ENCODE results near the gene PAPSS2.

Gene PAPSS2

DNA sequence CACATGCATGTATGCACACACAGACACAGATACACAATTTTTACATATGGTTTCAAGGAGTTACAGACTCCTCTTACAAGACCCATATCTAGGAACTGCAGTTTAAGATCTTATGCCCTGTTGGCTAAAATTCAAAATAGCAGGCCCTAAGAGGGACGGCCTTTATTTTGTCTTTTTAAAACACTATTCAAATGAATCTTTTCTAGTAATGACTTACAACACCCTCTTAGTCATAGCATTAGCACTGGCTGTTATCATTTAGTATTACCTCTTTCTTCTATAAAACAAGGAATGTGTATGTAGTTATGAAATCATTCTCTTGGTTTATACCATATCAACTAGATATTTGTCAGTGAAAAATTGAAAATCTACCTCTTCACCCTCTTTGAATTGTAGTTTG lies 15.3 kb downstream of the PAPSS2 start:
- peak; percentile 66 for ATAC-seq (ENCODE audit: low read depth)
- TF ChIP-seq CTCF (IDR thresholded peaks at IDR 0.05; ENCODE audit: poor library complexity, severe bottlenecking) = no peak
- Histone ChIP-seq H3K27me3 (ENCODE audit: insufficient read depth, poor library complexity, severe bottlenecking) (no peaks in the 10 kb centered on the region), H3K9me3 (ENCODE audit: severe bottlenecking) (no peaks in the 10 kb centered on the region), H3K27ac (ENCODE audit: poor library complexity, severe bottlenecking) (peak overlapping the region; percentile 55), H3K36me3 (ENCODE audit: low read depth) (no peaks in the 10 kb centered on the region), H3K4me3 (ENCODE audit: severe bottlenecking) (no peak overlapping the region), H3K4me1 (ENCODE audit: insufficient read depth, poor library complexity, severe bottlenecking) (peaks cover 16% of the 10 kb centered on the region)
- DNase-seq (ENCODE audit: low spot score) = no peak

- DNase-seq (ENCODE audit: low spot score) = no peak
- TF ChIP-seq CTCF (IDR thresholded peaks at IDR 0.05; ENCODE audit: poor library complexity, severe bottlenecking) = no peak
- H3K27ac ChIP-seq (ENCODE audit: poor library complexity, severe bottlenecking) = peak overlapping the region; percentile 55
Observed at GRCh38 chr10:87675396-87676376, 16.0 kb downstream of the PAPSS2 start.

GRCh38 chr10:87677595-87677994 lies 17.9 kb downstream of the PAPSS2 start:
- no peak for TF ChIP-seq CTCF (IDR thresholded peaks at IDR 0.05; ENCODE audit: poor library complexity, severe bottlenecking)
- Histone ChIP-seq H3K27ac (ENCODE audit: poor library complexity, severe bottlenecking) (no peak overlapping the region), H3K36me3 (ENCODE audit: low read depth) (no peaks in the 10 kb centered on the region), H3K27me3 (ENCODE audit: insufficient read depth, poor library complexity, severe bottlenecking) (no peaks in the 10 kb centered on the region), H3K4me3 (ENCODE audit: severe bottlenecking) (no peak overlapping the region), H3K4me1 (ENCODE audit: insufficient read depth, poor library complexity, severe bottlenecking) (peaks cover 16% of the 10 kb centered on the region), H3K9me3 (ENCODE audit: severe bottlenecking) (no peaks in the 10 kb centered on the region)
- no peak for ATAC-seq (ENCODE audit: low read depth)
- no peak for DNase-seq (ENCODE audit: low spot score)

More at GRCh38 chr10:87675396-87676376, 16.0 kb downstream of the PAPSS2 start:
- H3K36me3 ChIP-seq (ENCODE audit: low read depth) = no peaks in the 10 kb centered on the region
- ATAC-seq (ENCODE audit: low read depth) = peak; percentile 75; the same call in 2 of the 3 replicates
- no peak overlapping the region for H3K4me3 ChIP-seq (ENCODE audit: severe bottlenecking)
- H3K4me1 ChIP-seq (ENCODE audit: insufficient read depth, poor library complexity, severe bottlenecking) = peaks cover 16% of the 10 kb centered on the region
- H3K27me3 ChIP-seq (ENCODE audit: insufficient read depth, poor library complexity, severe bottlenecking) = no peaks in the 10 kb centered on the region
- no peaks in the 10 kb centered on the region for H3K9me3 ChIP-seq (ENCODE audit: severe bottlenecking)

DNA sequence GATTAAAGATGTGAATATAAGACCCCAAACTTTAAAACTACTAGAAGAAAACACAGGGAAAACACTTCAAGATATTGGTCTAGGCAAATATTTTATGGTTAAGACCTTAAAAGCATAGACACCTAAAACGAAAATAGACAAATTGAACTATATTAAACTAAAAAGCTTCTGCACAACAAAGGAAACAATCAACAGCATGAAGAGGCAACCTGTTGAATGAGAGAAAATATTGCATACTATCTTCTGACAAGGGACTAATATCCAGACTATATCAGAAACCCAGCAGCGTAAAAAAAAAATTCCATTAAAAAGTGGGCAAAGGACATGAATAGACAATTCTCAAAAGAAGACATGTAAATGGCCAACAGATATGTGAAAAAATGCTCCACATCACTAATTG lies 18.6 kb downstream of the PAPSS2 start:
- no peak overlapping the region for H3K27ac ChIP-seq (ENCODE audit: poor library complexity, severe bottlenecking)
- no peak for TF ChIP-seq CTCF (IDR thresholded peaks at IDR 0.05; ENCODE audit: poor library complexity, severe bottlenecking)
- H3K36me3 ChIP-seq (ENCODE audit: low read depth) = no peaks in the 10 kb centered on the region
- H3K4me3 ChIP-seq (ENCODE audit: severe bottlenecking) = no peak overlapping the region
- no peaks in the 10 kb centered on the region for H3K27me3 ChIP-seq (ENCODE audit: insufficient read depth, poor library complexity, severe bottlenecking)
- peaks cover 16% of the 10 kb centered on the region for H3K4me1 ChIP-seq (ENCODE audit: insufficient read depth, poor library complexity, severe bottlenecking)
- no peaks in the 10 kb centered on the region for H3K9me3 ChIP-seq (ENCODE audit: severe bottlenecking)
- ATAC-seq (ENCODE audit: low read depth) (no peak), DNase-seq (ENCODE audit: low spot score) (no peak)

DNA sequence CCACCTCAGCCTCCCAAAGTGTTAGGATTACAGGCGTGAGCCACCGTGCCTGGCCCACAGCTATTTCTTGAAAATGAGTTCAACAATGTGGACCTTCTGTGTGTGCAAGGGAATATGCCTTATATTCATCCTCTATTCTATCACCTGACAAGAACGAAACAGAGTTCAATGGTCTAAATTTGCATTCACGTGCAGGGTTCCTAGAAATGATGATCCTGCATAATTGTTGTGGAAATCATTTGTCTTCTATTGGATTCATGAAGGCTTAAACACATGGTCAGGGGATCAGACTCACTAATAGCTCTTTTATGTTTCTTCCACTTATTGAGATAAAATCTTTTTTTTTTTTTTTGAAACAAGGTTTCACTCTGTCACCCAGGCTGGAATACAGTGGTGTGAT lies 23.7 kb downstream of the PAPSS2 start:
- Histone ChIP-seq H3K36me3 (ENCODE audit: low read depth) (no peaks in the 10 kb centered on the region), H3K4me1 (ENCODE audit: insufficient read depth, poor library complexity, severe bottlenecking) (no peaks in the 10 kb centered on the region), H3K4me3 (ENCODE audit: severe bottlenecking) (no peak overlapping the region), H3K27ac (ENCODE audit: poor library complexity, severe bottlenecking) (no peak overlapping the region), H3K9me3 (ENCODE audit: severe bottlenecking) (no peaks in the 10 kb centered on the region), H3K27me3 (ENCODE audit: insufficient read depth, poor library complexity, severe bottlenecking) (no peaks in the 10 kb centered on the region)
- ATAC-seq (ENCODE audit: low read depth) (no peak), DNase-seq (ENCODE audit: low spot score) (no peak)
- TF ChIP-seq CTCF (IDR thresholded peaks at IDR 0.05; ENCODE audit: poor library complexity, severe bottlenecking) = no peak

Measured in RWPE2 (cell line).